Measurements from ENCODE around the gene NEK11.

GRCh38 chr3:131110087-131110486 is 83.4 kb downstream of the NEK11 start:
- TF ChIP-seq EZH2 (IDR thresholded peaks at IDR 0.05; ENCODE audit: low read length), result no peak
- TF ChIP-seq, protein P1, sequence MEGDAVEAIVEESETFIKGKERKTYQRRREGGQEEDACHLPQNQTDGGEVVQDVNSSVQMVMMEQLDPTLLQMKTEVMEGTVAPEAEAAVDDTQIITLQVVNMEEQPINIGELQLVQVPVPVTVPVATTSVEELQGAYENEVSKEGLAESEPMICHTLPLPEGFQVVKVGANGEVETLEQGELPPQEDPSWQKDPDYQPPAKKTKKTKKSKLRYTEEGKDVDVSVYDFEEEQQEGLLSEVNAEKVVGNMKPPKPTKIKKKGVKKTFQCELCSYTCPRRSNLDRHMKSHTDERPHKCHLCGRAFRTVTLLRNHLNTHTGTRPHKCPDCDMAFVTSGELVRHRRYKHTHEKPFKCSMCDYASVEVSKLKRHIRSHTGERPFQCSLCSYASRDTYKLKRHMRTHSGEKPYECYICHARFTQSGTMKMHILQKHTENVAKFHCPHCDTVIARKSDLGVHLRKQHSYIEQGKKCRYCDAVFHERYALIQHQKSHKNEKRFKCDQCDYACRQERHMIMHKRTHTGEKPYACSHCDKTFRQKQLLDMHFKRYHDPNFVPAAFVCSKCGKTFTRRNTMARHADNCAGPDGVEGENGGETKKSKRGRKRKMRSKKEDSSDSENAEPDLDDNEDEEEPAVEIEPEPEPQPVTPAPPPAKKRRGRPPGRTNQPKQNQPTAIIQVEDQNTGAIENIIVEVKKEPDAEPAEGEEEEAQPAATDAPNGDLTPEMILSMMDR (optimal IDR thresholded peaks at IDR 0.05 in 1 of 3, IDR thresholded peaks at IDR 0.05 in 1 of 3, conservative IDR thresholded peaks at IDR 0.05 in 1 of 3; ENCODE audit: extremely low read depth in 1 of 3, insufficient read depth in 2 of 3, low read length in 3 of 3), result no peak

All from keratinocyte (primary cell).